ENCODE results near the gene DNM3. TPM values are rescaled to one million over a fixed set of nuclear protein-coding genes. Genes with fewer than 3 reads are reported as not detected.

The DNM3 gene
- total and polyA plus RNA-seq, 2 of the 8 experiments (the other 6 are each of a cell fraction or from before 2014, with no cell fraction given) = 2.0 to 8.5 TPM

GRCh38 chr1:171994293-171994692, 153.0 kb downstream of the DNM3 start:
- H4K8ac ChIP-seq (ENCODE audit: extremely low read depth, insufficient read depth, low read length) = no peak overlapping the region
- no peak overlapping the region for H2BK20ac ChIP-seq (ENCODE audit: low read length)
- H3K27ac ChIP-seq (ENCODE audit: low read depth, low read length) = no peak overlapping the region
- H2AK5ac ChIP-seq (ENCODE audit: low read depth, low read length) = no peak overlapping the region
- no peak overlapping the region for H2BK12ac ChIP-seq (ENCODE audit: low read depth, low read length)
- H3K36me3 ChIP-seq (ENCODE audit: control insufficient read depth in 2 of 4, insufficient read depth in 4 of 4, low read length in 3 of 4) = no peaks in the 10 kb centered on the region
- no peak overlapping the region for H4K91ac ChIP-seq (replicated peaks; ENCODE audit: insufficient read length, low read length)
- H3K4me2 ChIP-seq (ENCODE audit: insufficient read depth in 1 of 2, low read depth in 2 of 2, low read length in 2 of 2) = no peak overlapping the region
- H3K9me3 ChIP-seq (ENCODE audit: insufficient read depth in 2 of 2, low read depth in 1 of 2, low read length in 1 of 2) = no peaks in the 10 kb centered on the region
- H3K23me2 ChIP-seq (ENCODE audit: low read depth, low read length) = no peaks in the 10 kb centered on the region
- H3K18ac ChIP-seq (ENCODE audit: extremely low read depth, low read length) = no peak overlapping the region
- TF ChIP-seq USF2 (IDR thresholded peaks at IDR 0.05; ENCODE audit: low read length) = no peak
- TF ChIP-seq SIRT6 (IDR thresholded peaks at IDR 0.05; ENCODE audit: low read length) = no peak
- no peak for TF ChIP-seq TAF7 (optimal IDR thresholded peaks at IDR 0.05; ENCODE audit: borderline replicate concordance, low read depth, low read length)
- TF ChIP-seq CBX8 (IDR thresholded peaks at IDR 0.05; ENCODE audit: borderline replicate concordance, low read depth, low read length) = no peak
- no peak for TF ChIP-seq JUN (IDR thresholded peaks at IDR 0.05; ENCODE audit: low read depth, low read length)
- TF ChIP-seq POLR2A (IDR thresholded peaks at IDR 0.05; ENCODE audit: control extremely low read depth in 1 of 2, low read depth in 2 of 2, low read length in 2 of 2) = no peak
- no peak for TF ChIP-seq SRF (IDR thresholded peaks at IDR 0.05; ENCODE audit: low read depth, low read length)
- TF ChIP-seq GABPA (IDR thresholded peaks at IDR 0.05; ENCODE audit: borderline replicate concordance, insufficient read depth, low read length) = no peak
- no peak for TF ChIP-seq ATF3 (IDR thresholded peaks at IDR 0.05; ENCODE audit: insufficient read depth, low read depth, low read length)
- TF ChIP-seq RBBP5 (IDR thresholded peaks at IDR 0.05; ENCODE audit: borderline replicate concordance, low read depth, low read length) = no peak
- no peak for TF ChIP-seq EZH2 (IDR thresholded peaks at IDR 0.05; ENCODE audit: low read depth, low read length, severe bottlenecking)
- H2BK120ac ChIP-seq (replicated peaks; ENCODE audit: low read depth, low read length) = no peak overlapping the region
- no peak overlapping the region for H3K4ac ChIP-seq (replicated peaks; ENCODE audit: insufficient read length, low read depth, low read length)
- H3K23ac ChIP-seq (ENCODE audit: insufficient read length) = no peak overlapping the region
- no peak overlapping the region for H2AFZ ChIP-seq (ENCODE audit: low read length)
- H4K20me1 ChIP-seq (replicated peaks in 1 of 2; ENCODE audit: control insufficient read depth in 1 of 2, insufficient read depth in 2 of 2, low read length in 2 of 2) = no peaks in the 10 kb centered on the region
- ChIA-PET POLR2A (ENCODE audit: partially characterized antibody) (interaction anchor here (0.6 kb wide), 1 partner anchor 9 kb away, joined by 3 read pairs; no protein-coding TSS in a partner anchor), CTCF (ENCODE audit: partially characterized antibody) (interaction anchor here (0.9 to 4.8 kb wide), 3 partner anchors 9 to 192 kb away, joined by 3 to 40 read pairs (median 9); no protein-coding TSS in a partner anchor)
- no peak overlapping the region for H3K56ac ChIP-seq (replicated peaks; ENCODE audit: insufficient read length, low read depth, low read length)
- no peak overlapping the region for H4K5ac ChIP-seq (ENCODE audit: insufficient read length, low read depth, low read length)
- H2BK5ac ChIP-seq (ENCODE audit: low read depth, low read length) = no peak overlapping the region
- H3K4me3 ChIP-seq (ENCODE audit: extremely low read depth in 1 of 4, insufficient read depth in 2 of 4, low read depth in 3 of 4, low read length in 4 of 4) = no peak overlapping the region; a peak in 1 of 8 replicates
- no peak for DNase-seq (ENCODE audit: low read depth in 1 of 2, low spot score in 2 of 2)
- WGBS, 2 experiments (ENCODE audit: extremely low coverage in 1 of 2, insufficient coverage in 1 of 2, insufficient read length in 1 of 2, insufficient replicate concordance in 2 of 2, low coverage in 1 of 2, low lambda C conversion rate in 2 of 2, missing lambda C conversion rate in 1 of 2) = 95% methylated on average over 2 of the region's 2 CpGs; no CpG with 5 or more reads in 1 of the 2 experiments
- no peaks in the 10 kb centered on the region; the same call in 1 of the 2 replicates for H3K79me1 ChIP-seq (ENCODE audit: low read depth, low read length)
- H2BK15ac ChIP-seq (ENCODE audit: low read length) = no peak overlapping the region
- no peak overlapping the region for H3K9ac ChIP-seq (replicated peaks in 1 of 4; ENCODE audit: extremely low read depth in 1 of 4, low read depth in 3 of 4, low read length in 3 of 4)
- no peaks in the 10 kb centered on the region for H3K79me2 ChIP-seq (ENCODE audit: control insufficient read depth in 1 of 2, insufficient read depth in 2 of 2, low read length in 2 of 2)
- no peak overlapping the region for H3K14ac ChIP-seq (ENCODE audit: insufficient read length)
- no peaks in the 10 kb centered on the region for H3K27me3 ChIP-seq (replicated peaks in 1 of 4; ENCODE audit: control insufficient read depth in 3 of 4, extremely low read depth in 1 of 4, insufficient read depth in 3 of 4, low read length in 3 of 4)
- no peaks in the 10 kb centered on the region for H3K4me1 ChIP-seq (replicated peaks in 1 of 4; ENCODE audit: control insufficient read depth in 3 of 4, insufficient read depth in 4 of 4, low read length in 3 of 4)
- no peak for FAIRE-seq

Data from H1 (cell line).